Measurements from ENCODE around the gene ROR2.

The ROR2 gene

DNA sequence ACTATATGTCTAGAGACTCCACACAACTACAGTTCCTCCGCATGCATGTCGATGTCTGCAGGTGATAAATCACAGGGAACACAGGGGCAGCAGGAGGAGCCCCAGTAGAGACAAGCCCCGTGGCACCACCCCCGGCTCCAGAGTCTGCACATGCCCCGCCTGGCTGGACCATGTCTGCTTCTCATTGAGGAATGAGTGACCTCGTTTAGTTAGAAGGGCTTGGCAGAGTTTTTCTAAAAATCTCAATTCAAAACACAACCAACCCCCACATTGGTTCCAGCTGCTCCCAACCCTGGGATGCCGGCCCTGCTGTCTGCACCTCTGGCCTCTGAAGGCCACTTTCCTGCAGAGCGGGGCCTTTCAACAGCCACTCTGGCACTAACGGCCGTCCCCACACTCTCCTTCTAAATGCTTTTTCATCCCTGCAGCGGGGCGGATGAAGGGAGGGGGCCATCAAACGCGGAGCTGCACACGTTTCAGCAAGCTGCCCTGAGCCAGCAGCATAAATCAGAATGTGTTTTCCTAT lies 106.3 kb downstream of the ROR2 start:
- Histone ChIP-seq H2AFZ (ENCODE audit: low read depth, low read length) (peak overlapping the region; percentile 99), H3K4me1 (ENCODE audit: insufficient read depth, low read length) (peaks cover 33% of the 10 kb centered on the region), H3K27me3 (ENCODE audit: insufficient read depth, low read length) (no peaks in the 10 kb centered on the region), H3K4me3 (ENCODE audit: low read length) (peak overlapping the region; percentile 38), H3K9me3 (ENCODE audit: low read length) (no peaks in the 10 kb centered on the region), H3K36me3 (ENCODE audit: insufficient read depth, low read length) (no peaks in the 10 kb centered on the region)

DNA sequence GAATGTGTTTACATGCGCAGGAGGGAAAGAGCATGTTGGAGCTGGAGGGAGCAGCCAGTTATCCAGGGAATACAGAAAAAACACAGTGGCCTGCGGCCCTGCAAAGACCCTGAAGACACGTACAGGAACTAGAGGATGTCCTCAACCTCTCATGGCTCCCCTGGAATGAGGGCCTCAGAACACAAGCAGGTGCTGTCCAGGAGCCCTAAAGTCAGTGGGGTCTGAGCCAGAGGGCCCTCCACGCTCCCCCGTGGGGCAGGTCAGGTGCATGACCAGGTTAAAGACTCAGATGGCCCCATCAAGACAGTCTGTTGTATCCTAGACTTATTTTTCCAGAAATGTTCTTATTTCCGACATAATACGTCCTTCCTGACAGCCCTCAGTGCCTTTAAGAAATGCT lies 106.9 kb downstream of the ROR2 start:
- Histone ChIP-seq H3K4me1 (ENCODE audit: insufficient read depth, low read length) (peaks cover 33% of the 10 kb centered on the region), H3K27me3 (ENCODE audit: insufficient read depth, low read length) (no peaks in the 10 kb centered on the region), H3K4me3 (ENCODE audit: low read length) (no peak overlapping the region), H3K9me3 (ENCODE audit: low read length) (no peaks in the 10 kb centered on the region), H3K36me3 (ENCODE audit: insufficient read depth, low read length) (no peaks in the 10 kb centered on the region), H2AFZ (ENCODE audit: low read depth, low read length) (no peak overlapping the region)

DNA sequence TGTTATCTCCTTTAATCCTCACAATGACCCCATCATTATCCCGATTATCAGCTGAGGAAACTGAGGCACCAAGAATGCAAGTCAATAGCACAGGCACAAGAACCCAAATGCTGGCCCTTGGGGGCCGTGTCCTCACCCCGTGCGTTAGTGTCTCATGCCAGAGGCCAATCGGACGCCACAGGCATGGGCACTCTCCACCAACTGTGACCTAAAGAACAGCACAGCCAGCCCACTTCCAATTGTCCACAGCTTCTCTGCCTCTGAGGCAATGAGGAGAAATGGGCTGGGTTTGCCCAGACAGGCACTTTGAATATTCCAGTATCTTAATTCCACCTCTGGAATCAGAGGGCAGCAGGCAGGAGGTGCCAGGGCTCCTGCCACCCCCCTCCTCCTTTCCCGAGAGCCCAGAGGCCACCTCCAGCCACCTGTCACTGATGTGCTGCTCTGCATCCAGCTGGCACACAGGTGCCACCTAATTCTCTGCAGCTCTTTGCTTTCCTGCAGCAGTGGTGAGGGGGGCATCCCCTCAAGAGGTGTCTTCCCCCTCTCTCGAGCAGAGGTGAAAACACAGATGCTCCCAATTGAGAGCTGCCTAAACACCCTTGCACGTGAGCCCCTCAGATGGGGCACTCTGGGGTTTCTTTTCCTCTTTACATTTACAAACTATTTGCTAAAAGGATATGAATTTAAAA lies 107.5 kb downstream of the ROR2 start:
- H3K36me3 ChIP-seq (ENCODE audit: insufficient read depth, low read length), result no peaks in the 10 kb centered on the region
- H3K27me3 ChIP-seq (ENCODE audit: insufficient read depth, low read length), result no peaks in the 10 kb centered on the region
- peaks cover 33% of the 10 kb centered on the region for H3K4me1 ChIP-seq (ENCODE audit: insufficient read depth, low read length)
- no peak overlapping the region for H3K4me3 ChIP-seq (ENCODE audit: low read length)
- no peak overlapping the region for H2AFZ ChIP-seq (ENCODE audit: low read depth, low read length)
- H3K9me3 ChIP-seq (ENCODE audit: low read length), result no peaks in the 10 kb centered on the region

DNA sequence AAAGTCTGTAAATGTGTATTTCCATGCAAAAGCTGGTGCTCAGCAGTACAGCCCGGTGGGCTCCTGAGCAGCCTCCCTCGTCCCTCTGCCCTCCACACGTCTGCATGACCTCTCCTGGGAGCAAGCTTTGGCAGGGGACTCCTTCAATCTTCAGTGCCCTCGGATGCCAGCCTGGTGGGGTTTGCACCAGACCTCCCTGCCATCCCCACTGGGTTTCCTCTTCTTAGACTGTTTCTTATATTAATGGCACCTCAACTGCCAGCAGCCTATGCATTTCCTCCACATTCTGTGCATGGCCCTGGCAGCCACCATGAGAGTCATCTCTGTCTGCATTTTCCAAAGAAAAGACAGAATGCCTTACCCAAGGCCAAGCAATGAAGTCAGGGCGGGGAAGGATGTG lies 108.4 kb downstream of the ROR2 start:
- H2AFZ ChIP-seq (ENCODE audit: low read depth, low read length), result no peak overlapping the region
- no peak overlapping the region for H3K4me3 ChIP-seq (ENCODE audit: low read length)
- H3K4me1 ChIP-seq (ENCODE audit: insufficient read depth, low read length), result peaks cover 35% of the 10 kb centered on the region
- H3K36me3 ChIP-seq (ENCODE audit: insufficient read depth, low read length), result no peaks in the 10 kb centered on the region
- no peaks in the 10 kb centered on the region for H3K9me3 ChIP-seq (ENCODE audit: low read length)
- H3K27me3 ChIP-seq (ENCODE audit: insufficient read depth, low read length), result no peaks in the 10 kb centered on the region

DNA sequence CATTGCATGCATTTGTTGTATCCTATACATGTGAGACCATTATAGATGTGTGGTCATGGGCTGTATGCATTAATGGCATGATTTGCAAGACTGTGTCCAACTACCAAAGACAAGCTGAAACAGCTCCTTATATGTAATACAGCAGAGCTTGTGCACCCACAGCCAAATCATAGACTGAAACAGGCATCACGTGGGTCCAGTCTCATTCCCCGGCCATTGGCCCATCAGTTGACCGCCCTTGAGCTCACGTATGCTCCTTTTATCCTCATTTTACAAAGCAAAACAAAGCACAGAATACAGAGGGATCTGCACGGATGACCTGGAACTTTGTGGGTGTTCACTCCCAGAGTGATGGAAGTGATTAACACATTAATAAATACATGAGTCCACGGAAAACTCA lies 109.1 kb downstream of the ROR2 start:
- Histone ChIP-seq H3K36me3 (ENCODE audit: insufficient read depth, low read length) (no peaks in the 10 kb centered on the region), H3K9me3 (ENCODE audit: low read length) (no peaks in the 10 kb centered on the region), H3K4me1 (ENCODE audit: insufficient read depth, low read length) (peaks cover 35% of the 10 kb centered on the region), H3K27me3 (ENCODE audit: insufficient read depth, low read length) (no peaks in the 10 kb centered on the region), H2AFZ (ENCODE audit: low read depth, low read length) (no peak overlapping the region), H3K4me3 (ENCODE audit: low read length) (no peak overlapping the region)

DNA sequence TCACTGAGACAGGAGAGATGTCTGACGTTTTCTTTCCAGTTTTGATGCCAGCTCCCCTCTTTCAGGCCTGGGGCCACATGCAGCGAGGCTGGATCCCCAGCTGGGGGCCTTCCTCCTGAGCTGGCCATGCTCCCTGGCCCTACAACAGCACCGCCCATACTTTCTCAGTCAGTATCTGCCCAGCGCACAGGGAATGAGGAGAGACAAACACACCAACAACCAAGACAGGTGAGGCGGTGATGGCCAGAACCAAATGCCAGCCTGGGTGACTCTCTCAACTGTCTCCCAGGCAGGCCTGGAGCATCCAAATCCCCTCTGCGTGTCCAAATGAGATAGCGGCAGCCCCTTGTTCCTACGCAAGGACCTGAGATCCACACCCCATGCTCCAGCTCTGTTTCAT lies 109.6 kb downstream of the ROR2 start:
- no peak overlapping the region for H3K4me3 ChIP-seq (ENCODE audit: low read length)
- H3K4me1 ChIP-seq (ENCODE audit: insufficient read depth, low read length), result peaks cover 35% of the 10 kb centered on the region
- H3K9me3 ChIP-seq (ENCODE audit: low read length), result no peaks in the 10 kb centered on the region
- no peak overlapping the region for H2AFZ ChIP-seq (ENCODE audit: low read depth, low read length)
- H3K36me3 ChIP-seq (ENCODE audit: insufficient read depth, low read length), result no peaks in the 10 kb centered on the region
- no peaks in the 10 kb centered on the region for H3K27me3 ChIP-seq (ENCODE audit: insufficient read depth, low read length)

DNA sequence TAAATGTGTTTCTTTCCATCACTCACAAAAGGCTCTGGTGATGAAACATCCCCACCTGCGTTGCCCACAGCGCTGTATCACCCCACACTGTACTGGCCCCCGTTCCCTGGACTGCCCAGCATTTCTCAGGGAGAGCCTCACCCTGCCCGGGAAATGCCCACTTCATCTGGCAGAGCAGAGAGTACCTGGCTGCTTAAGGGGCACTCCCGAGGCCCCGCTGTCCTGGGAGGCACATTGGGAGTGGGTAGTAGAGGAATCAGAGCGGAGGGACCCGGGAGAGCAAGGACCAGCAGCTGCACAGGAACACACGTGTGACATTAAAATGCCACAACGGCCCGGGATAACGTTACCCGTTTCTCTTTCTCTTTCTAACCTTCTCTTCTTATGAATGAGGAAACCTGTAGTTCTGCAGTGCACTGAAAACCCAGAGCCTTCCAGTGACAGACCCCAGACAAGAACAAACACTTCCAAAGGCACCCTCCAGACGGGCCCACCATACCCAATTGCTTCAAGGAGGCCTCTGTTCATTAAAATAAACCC lies 110.0 kb downstream of the ROR2 start:
- Histone ChIP-seq H3K27me3 (ENCODE audit: insufficient read depth, low read length) (no peaks in the 10 kb centered on the region), H3K4me1 (ENCODE audit: insufficient read depth, low read length) (peaks cover 34% of the 10 kb centered on the region), H3K9me3 (ENCODE audit: low read length) (no peaks in the 10 kb centered on the region), H3K4me3 (ENCODE audit: low read length) (no peak overlapping the region), H3K36me3 (ENCODE audit: insufficient read depth, low read length) (no peaks in the 10 kb centered on the region), H2AFZ (ENCODE audit: low read depth, low read length) (no peak overlapping the region)

DNA sequence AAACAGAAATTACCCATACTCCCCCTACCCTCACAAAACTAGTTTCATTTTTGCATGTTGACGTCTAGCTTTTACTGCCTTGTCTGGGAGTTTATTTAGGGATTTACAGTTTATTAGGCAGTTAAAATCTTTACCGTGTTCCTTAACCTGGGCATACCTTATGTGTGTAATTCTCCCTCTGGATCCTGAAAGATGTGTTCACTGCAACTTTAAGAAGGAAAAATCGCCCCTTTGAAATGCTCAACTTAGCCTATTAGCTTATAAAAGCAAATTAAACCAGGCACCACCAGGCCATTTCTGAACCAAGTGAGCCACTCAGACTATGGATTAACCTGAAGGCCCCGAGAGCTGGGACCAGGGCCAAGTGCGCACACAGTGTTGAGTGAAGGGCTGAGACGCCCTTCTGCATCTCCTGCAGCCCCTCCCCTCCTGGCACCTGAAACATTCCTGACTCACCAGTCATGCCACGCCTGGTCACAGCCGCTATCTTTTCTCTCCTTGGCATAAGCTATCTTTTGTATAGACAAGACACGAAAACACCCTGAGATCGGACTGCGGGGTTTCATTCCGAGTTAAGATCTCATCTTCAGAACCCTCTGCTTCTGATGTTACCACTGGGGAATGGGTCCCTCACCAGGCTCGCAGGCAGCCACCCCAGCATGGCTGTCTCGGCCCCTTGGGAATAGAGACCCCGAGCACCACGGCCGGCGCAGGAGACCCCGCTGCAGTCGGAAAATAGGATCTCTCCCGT lies 111.9 kb downstream of the ROR2 start:
- Histone ChIP-seq H3K4me3 (ENCODE audit: low read length) (no peak overlapping the region), H3K9me3 (ENCODE audit: low read length) (no peaks in the 10 kb centered on the region), H3K27me3 (ENCODE audit: insufficient read depth, low read length) (no peaks in the 10 kb centered on the region), H2AFZ (ENCODE audit: low read depth, low read length) (no peak overlapping the region), H3K4me1 (ENCODE audit: insufficient read depth, low read length) (peaks cover 27% of the 10 kb centered on the region), H3K36me3 (ENCODE audit: insufficient read depth, low read length) (no peaks in the 10 kb centered on the region)

DNA sequence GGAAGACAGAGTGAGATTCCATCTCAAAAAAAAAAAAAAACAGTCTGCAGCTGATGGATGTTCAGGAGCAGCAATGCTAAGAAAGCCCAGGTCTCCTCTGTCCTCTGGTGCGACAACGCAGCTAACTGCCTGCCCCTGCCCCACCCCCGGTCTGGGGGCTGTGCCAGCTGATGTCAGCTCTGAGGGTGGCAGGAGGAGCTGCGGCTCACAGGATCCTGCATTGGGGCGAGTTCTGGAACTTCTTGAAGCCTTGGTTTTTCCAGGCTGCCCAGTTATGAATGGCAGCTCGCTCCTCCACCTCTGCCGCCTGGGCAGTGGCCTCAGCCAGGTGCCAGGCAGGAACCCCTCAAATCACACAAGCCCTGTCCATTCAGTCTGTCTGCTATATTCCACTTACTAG lies 113.5 kb downstream of the ROR2 start:
- no peaks in the 10 kb centered on the region for H3K27me3 ChIP-seq (ENCODE audit: insufficient read depth, low read length)
- peaks cover 21% of the 10 kb centered on the region for H3K4me1 ChIP-seq (ENCODE audit: insufficient read depth, low read length)
- no peaks in the 10 kb centered on the region for H3K9me3 ChIP-seq (ENCODE audit: low read length)
- no peaks in the 10 kb centered on the region for H3K36me3 ChIP-seq (ENCODE audit: insufficient read depth, low read length)
- H2AFZ ChIP-seq (ENCODE audit: low read depth, low read length), result no peak overlapping the region
- H3K4me3 ChIP-seq (ENCODE audit: low read length), result no peak overlapping the region

DNA sequence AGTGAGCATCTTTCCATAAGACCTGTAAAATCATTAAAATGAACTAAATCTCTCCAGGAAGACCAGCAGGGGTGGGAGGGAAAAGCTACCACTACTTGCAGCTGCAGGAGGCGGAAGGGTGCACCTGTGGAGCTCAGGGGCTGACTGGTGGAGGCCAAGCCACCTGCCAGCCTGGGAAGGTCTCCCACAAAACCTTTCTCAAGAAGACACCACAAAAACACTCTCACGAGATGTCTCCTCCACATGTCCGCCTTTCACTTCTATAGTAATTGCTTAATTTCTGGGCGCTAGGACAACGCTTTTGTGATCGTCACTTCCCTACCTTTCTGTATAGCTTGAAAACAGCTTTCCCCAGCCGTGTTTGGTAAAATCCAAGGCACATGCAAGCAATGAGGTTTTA lies 114.4 kb downstream of the ROR2 start:
- H3K27me3 ChIP-seq (ENCODE audit: insufficient read depth, low read length), result no peaks in the 10 kb centered on the region
- H3K36me3 ChIP-seq (ENCODE audit: insufficient read depth, low read length), result no peaks in the 10 kb centered on the region
- H3K4me3 ChIP-seq (ENCODE audit: low read length), result no peak overlapping the region
- peaks cover 15% of the 10 kb centered on the region for H3K4me1 ChIP-seq (ENCODE audit: insufficient read depth, low read length)
- no peaks in the 10 kb centered on the region for H3K9me3 ChIP-seq (ENCODE audit: low read length)
- no peak overlapping the region for H2AFZ ChIP-seq (ENCODE audit: low read depth, low read length)

DNA sequence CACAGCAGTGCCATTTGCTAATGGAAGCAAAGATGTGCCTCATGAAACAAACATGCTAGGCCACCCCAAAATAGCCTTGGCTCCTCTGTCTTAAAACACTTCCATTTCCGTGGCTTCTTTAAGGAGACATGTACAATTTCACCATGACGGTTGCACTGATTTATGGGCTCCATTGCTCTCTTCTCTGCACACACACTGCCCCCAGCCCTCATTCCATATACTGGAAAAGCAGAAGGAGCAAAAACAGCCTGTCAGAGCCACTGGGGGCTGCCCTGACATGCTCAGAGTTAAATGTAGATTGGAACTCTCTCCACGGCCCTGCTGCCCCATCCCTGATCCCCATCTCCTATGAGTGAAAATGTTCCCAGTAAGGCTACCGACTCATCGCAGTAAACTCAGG lies 114.8 kb downstream of the ROR2 start:
- Histone ChIP-seq H3K4me3 (ENCODE audit: low read length) (no peak overlapping the region), H3K27me3 (ENCODE audit: insufficient read depth, low read length) (no peaks in the 10 kb centered on the region), H3K9me3 (ENCODE audit: low read length) (no peaks in the 10 kb centered on the region), H3K4me1 (ENCODE audit: insufficient read depth, low read length) (peaks cover 12% of the 10 kb centered on the region), H2AFZ (ENCODE audit: low read depth, low read length) (no peak overlapping the region), H3K36me3 (ENCODE audit: insufficient read depth, low read length) (no peaks in the 10 kb centered on the region)

DNA sequence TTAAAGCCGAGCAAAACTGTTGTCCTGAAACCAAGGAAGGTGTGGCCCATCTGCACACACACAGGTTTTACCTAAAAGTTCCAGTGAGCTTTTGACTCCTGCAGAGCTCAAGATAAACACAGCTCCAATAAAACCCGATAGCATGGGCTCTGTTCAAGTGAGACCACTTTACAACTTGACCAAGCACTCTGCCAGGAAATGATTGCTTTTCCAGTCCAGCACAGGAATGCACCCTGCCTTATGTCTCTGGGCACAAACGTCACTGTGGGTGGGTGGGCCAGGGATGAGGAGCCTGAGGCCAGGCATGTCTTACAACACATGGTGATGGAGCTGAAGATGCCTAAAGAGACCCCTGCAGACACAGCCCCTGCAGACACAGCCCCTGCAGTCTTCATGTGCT lies 115.3 kb downstream of the ROR2 start:
- H2AFZ ChIP-seq (ENCODE audit: low read depth, low read length), result no peak overlapping the region
- H3K27me3 ChIP-seq (ENCODE audit: insufficient read depth, low read length), result no peaks in the 10 kb centered on the region
- H3K4me3 ChIP-seq (ENCODE audit: low read length), result no peak overlapping the region
- peaks cover 12% of the 10 kb centered on the region for H3K4me1 ChIP-seq (ENCODE audit: insufficient read depth, low read length)
- H3K9me3 ChIP-seq (ENCODE audit: low read length), result no peaks in the 10 kb centered on the region
- H3K36me3 ChIP-seq (ENCODE audit: insufficient read depth, low read length), result no peaks in the 10 kb centered on the region

DNA sequence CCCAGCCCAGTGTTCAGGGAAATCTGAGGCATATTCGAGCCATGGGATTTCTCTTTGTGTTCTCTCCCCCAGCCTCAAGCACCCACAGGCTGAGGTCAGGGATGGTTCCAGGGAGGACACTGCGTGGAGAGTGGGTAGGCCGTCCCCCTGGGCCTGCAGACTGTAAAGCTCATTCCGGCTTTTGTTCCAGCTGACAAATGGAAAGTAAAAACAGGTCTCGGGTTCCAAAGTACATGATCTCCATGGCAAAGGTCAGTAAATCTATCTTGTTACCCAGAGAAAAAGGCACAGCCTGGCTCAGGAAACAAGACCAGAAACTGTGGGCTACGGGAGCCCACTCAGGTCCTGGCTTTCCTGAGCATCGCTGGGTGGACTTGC lies 116.2 kb downstream of the ROR2 start:
- no peaks in the 10 kb centered on the region for H3K36me3 ChIP-seq (ENCODE audit: insufficient read depth, low read length)

More for the DNA sequence above, 116.2 kb downstream of the ROR2 start:
- Histone ChIP-seq H3K4me1 (ENCODE audit: insufficient read depth, low read length) (peaks cover 12% of the 10 kb centered on the region), H3K9me3 (ENCODE audit: low read length) (no peaks in the 10 kb centered on the region), H3K27me3 (ENCODE audit: insufficient read depth, low read length) (no peaks in the 10 kb centered on the region), H3K4me3 (ENCODE audit: low read length) (no peak overlapping the region), H2AFZ (ENCODE audit: low read depth, low read length) (no peak overlapping the region)
